SHP77 (cell line): ENCODE results near the gene SAMD7.

Source experiments
- DNase-seq, 2 experiments: peaks; one replicate each; lab custom pipeline; 2025; lab: John Stamatoyannopoulos, UW

Gene SAMD7

DNA sequence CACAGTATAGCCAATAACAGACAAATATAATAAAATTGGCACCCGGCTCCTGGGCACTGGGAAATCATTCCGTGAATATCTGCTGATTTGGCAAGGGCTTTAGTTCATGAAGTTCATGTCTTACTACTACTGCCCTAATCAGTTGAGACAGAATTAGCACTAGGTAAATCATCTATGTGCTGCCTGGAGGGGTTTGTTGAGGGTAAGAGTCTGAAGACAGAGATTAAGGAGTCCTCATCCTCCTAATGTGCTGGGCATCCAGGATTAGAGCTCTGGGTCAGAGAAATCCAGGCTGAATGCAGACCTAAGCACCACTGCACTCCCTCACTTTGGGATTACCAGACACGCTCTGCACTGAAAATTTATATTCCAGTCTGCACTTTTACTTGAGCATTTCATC is 2.0 kb downstream of the SAMD7 start:
- DNase-seq = no peak

DNA sequence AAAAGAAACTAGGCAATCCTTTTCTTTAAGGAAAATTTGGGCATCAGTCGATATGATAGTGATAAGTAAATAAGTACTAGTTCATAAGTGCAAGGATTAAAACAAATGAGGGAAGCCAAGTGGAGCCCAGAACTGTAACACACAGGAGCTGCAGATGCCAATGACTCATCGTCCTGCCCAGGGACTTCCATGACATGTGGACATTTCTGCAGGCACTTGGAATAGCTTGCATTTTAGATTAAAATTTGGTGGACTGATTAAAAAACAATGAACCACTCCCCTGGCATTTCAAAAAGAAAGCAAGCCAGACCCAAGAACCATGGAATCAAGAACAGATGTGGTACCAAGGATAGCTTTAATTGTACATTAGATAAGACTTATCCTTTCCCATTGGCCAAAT is 2.9 kb downstream of the SAMD7 start:
- no peak for DNase-seq

DNA sequence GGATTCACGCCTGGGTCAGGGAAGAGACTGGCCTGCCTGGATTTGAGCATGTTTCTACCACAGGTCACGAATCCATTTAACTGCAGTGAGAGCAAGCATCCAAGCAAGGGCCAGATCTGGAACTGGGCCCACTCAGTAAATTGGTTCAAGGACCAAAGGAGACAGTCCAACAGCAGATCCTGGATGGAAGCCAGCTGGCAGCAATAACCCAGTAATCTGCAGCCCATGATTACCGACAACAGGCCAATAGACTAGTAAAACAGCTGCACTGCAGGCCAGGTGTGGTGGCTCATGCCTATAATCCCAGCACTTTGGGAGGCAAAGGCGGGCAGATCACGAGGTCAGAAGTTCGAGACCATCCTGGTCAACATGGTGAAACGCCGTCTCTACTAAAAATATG is 11.8 kb downstream of the SAMD7 start:
- peak; percentile 74 to 78 for DNase-seq

DNA sequence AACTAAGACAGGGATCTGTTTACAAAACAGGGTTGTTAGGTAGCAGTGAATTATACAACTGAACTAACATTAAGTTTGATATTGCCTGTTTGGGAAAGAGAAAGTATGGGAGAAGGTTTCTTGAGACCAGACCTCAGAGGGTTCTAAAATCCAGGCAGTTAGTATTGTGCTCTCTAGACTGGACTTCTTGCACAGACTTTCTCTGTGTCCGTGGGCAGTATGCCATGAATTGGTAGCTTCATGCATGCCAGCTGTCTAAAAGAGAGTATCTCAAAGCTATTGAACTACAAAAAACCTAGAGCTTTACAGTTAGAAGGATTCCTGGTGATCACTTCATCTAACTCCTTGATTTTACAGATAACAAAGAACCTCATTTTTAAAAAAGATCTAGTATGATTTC is 12.5 kb downstream of the SAMD7 start:
- DNase-seq = no peak

DNA sequence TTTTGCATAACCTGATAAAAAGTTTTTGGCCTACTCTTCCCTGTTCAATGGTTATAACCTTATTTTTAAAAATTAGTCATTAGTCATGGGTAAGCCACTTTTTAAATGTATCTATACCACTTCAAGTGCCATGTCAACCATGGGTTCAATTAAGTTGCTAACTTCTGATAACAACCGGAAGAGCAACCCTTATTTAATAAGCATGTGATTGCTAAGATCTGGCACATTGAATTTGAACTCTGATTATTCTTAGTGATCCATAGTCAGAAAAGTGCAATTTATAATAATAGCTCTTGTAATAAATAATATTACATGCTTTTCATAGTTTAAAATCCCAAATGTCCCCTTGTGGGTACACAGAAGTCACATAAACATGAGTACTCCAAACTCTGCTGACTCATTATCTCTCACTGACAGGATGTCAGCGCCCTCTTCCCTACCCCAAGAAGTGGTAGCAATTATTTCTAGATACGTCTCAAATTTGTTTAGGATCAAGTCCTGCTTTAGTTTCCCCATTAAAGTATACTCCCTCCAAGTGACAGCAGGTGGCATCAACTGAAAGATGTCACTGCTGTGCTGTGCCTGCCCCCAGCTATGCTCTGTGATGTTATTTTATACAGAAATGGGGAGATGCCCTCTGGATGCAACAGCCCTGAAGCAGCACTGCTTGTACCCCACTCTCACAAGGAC is 18.6 kb downstream of the SAMD7 start:
- no peak for DNase-seq

DNA sequence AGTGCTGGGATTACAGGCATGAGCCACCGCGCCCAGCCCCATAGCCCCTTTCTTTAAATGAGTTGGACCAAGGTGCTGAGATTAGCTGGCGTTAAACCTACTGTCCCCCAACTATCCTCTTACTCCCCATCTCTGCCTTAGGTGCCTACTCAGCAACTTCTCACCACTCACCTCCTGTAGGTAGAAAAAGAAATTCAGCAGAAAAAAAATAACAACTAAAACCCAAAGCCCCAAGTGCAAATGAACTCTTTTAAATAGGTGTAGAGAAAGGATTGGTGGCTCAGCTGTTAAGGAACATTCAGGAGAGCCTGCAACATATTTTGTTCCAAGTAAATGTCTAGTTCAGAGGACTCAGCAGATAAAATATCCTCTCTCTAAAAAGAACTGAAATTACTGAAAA is 19.5 kb downstream of the SAMD7 start:
- DNase-seq = no peak

DNA sequence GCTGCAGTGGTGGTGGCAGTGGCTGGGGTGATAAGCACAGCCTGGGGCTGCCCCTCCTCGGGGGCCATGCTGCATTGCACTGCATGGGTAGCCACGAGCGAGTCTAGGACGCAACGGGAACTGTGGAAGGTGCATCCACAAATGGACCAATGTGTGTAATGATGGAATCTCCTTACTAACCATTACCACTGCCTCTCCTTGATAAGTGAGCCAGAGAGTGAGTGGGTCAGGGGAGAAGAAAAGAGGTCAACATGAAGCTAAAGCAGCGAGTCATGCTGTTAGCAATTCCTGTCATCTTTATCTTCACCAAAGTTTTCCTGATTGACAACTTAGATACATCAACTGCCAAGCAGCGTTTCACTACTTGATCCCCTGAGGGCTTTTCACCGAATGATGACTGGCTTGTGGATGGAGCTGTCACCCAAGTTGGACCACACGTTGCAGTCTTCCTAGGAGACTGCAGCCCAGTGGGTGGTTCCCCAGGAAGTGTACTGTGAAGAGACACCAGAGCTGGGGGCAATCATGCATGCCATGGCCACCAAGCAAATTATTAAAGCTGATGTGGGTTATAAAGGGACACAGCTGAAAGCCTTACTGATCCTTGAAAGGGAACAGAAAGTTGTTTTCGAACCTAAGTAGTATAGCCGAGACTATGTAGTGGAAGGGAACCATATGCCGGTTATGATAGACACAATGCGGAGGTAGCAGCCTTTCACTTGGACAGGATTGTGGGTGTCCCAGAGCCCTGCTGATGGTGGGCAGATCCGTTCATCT is 20.6 kb downstream of the SAMD7 start:
- no peak for DNase-seq

DNA sequence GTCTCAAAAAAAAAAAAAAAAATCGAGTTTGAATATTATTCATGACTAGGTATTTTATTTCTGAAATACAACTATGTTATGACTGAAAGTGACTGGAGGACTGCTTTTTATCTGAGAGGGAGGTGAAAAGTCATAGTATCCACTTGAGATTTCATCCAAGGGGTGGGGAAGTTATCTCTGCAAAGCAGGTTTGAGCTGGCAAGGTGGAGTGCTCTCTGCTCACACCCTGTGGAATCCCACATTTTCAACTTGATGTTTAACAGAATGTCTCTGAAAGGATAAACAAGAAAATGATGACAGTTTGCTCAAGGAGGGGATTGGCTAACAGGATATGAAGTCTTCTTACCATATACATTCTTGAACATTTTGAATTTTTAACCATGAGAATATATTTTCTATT is 27.9 kb downstream of the SAMD7 start:
- DNase-seq = no peak

DNA sequence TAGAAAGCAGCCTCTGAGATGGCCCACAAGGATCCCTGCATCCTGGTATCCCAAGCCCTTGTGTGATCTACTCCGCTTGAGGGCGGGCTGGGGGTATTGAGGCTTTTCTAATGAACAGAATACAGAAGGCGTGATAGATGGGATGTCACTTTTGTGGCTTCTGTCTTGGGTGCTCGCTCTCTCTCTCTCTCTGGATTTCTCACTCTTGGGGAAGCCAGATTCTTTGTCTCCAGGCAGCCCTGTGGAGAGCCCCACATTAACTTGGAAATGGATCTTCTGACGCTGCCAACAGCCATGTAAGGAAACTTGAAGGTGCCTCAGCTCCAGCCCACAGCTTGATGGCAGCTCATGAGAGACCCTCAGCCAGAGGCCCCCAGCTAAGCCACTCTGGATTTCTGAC is 28.4 kb downstream of the SAMD7 start:
- no peak for DNase-seq

DNA sequence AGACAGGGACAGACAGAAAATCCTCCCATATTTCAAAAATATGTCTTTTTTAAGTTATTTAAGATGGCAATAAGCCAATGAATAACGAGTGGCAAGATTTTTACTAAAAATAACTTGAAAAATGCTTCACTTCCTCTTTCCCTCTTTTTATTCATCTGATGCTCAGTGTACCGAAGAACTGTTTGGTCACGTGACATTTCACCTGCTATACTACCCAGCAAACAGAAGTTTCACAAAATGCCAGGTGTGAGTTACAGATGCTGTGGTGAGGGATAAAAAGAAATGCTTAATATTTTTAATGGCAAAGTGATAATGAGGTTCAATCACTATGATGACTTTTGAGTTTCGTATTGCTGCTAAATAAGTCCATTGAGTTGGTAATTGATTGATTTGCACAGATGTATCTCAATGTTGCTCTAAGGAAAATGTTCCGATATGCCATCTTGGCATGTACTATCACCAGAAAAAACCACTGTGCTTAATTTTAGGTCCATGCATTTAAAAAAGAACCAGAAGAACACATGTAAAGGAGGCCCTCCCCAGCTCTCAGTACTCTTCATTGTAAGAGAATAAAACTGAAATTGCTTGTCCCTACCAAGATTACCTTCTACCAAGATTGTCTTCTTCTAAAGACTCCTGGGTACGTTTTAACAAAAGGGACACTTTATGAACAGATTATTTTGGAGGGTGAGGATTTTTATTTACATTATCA is 29.3 kb downstream of the SAMD7 start:
- no peak for DNase-seq

DNA sequence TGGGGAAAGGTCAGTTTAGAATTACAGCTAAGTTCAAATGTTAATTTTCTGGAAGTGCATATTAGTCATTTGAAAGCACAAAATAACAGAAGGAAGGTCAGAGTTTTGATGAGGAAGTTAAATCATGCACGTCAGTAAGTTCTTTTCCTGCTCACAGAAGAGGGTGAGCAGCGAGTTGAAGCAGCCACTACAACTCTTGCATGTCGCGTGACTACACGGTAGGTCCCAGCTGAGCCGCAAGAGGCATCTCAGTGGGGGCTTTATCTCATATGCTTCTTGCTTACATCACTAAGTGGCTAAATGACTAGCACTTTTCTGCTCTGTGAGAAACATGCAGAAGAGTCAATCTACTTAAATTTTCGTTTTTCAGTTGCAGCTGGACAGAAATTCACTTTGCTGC is 33.9 kb downstream of the SAMD7 start:
- no peak for DNase-seq

DNA sequence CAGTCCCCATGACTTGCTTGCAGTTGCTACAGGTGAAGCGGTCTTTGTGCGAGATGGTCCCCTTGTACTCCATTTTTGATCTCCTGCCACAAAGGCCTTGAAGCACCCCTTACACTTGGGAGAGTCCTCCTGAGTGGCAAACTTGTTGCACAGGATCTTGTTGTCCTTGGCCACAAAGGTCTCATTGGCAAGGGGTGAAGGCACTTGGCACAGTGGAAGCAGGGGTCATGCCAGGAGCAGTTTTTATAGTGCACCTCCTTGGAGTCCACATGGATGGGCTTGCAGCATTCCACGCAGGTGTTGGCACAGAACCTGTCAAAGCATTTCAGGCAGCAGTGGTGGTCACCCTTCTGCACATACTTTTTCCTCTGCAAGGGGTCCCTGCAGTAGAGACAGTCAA is 35.0 kb downstream of the SAMD7 start:
- DNase-seq = no peak

DNA sequence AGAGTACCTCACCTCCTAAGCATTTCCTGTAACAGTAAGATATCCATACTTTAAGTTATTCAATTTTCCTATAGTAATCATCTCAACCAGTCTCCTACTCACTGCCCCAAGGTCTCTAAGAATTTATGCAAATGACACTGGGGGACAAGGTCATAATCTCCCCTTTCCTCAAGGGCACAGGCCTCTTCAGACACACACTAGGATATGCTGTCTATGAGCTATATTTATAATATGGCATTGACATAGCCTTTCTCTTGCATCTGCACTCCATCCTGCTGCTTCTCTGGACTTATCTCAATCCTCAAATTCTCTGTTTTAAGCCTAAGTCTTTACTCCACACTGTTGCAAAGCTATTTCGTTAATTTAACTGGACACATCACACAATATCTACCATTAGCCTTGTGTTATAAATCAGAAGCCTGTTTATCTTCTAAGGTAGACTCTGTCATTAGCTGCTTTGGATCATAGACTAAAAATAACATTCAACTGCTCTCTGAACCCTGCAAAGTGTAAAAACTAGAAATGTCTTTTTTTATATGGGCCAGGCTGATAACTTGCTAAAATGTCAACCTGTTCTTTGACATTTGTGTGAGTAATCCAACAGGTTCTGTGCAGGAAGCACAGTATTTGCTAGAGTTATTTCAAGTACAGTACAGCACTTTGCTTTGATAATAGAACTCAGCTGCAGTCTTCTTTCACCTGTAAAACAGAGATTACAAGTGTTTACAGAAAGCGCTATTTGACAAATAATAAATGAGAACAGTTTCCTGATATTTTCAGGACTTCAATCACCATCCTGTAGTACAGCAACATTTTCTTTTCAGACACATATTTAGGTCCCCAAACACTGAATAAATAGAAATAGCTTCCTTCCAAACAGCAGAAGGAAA is 37.4 kb downstream of the SAMD7 start:
- DNase-seq = no peak

DNA sequence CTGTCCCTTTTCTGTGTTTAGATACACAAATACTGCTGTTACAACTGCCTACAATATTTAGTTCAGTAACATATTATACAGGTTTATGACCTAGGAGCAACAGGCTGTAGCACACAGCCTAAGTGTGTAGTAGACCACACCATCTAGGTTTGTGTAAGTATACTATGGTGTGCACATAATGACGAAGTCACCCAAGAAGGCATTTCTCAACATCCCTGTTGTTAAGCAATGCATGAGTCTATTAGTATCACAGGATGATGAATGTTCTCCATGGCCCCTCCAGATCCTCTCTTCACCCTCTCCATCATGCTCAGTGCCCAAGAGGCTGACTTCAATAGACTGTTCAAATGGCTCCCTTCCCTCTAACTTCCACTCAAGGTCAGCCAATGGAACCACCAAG is 40.7 kb downstream of the SAMD7 start:
- no peak for DNase-seq

DNA sequence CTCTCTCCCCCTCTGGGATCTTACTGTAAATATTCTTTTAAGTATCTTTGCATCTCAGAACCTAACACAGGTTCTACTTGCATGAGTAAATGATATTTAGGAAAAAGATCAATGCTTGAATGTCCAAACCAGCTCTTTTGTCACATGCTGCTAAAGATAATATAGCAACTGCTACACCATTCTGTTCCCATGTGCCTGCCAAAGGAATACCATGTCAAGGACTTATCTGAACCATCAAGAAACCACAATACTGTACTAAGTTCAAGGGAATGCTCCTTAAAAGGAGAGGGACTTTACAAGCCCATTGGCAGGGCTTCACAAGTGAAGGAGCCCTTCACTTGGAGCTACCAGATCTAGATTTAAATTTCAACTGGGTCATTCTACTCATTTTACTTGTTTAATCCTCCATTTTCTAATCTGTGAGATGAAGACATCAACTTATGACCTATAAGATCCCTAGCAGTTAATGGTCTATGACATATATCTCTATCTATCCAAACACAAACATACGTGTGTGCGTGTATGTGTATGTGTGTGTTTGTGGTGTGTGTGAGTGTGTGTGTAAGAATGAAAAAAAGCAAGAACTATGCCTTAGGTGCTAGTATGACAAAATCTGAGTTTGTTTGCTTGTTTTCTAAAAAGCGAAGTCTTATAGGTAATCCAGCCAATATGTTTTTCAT is 42.2 kb downstream of the SAMD7 start:
- no peak for DNase-seq

DNA sequence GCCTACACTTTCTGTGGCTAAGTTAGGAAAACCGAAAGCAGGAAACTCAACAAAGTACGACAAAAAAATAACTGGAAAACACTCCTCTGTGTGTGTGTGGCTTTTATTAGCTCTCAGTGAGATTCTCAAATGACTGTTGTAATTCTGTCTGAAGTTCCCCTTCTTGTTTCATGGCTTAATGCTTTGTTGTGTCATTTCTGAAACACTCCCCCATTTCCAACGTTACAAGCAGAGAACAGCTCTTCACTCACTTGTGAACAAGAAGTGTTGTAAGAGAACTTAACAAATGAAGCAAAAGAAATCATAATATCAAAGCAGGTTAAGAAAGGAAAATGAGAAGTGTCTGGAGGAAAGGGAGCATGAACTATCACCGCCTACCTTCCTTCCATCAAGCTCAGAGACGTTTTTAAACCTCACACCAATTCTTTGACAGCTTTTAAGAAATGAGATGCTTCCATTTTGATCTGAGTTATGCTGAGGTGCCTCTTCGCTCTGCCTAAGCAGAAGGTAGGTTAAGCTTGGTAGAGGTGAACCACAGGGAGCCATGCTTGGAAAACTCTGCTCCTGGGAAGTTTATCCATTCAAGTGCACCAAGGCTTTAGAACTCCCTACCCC is 42.9 kb downstream of the SAMD7 start:
- DNase-seq = no peak

DNA sequence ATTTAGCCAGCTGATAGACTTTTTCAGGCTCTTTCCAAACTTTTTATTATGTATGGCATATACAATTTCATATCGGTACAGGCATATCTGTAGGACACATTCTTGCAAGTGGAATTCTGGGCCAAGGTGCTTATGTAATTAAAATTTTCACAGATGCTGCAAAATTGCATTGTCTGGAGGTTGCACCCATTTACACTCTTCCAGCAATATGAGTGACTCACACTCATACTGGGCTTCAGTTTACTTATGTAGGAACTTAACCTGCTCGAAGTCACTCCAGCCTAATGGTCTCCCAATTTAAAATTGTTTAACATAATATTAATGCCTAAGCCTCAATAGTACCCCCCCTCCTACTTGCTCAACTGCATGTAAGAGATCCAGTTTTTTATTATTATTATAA is 44.0 kb downstream of the SAMD7 start:
- DNase-seq = no peak

DNA sequence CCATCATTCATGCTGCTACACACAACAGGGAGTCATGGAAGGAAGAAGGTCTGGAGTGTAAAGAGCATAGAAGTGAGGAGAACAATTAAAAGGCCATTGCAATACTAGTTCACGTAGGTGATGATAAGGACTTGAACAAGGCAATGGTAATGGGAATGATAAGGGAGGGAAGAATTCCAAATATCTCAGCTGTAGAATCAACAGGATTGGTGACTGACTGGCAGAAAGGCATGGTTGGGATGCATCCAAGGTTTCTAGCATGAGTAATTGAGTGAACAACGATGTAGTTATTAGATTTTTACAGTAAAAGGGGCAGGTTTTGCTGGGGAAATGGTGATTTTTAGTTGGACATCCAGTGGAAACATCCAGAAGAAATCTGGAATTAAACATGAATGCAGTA is 52.8 kb downstream of the SAMD7 start:
- DNase-seq = no peak

DNA sequence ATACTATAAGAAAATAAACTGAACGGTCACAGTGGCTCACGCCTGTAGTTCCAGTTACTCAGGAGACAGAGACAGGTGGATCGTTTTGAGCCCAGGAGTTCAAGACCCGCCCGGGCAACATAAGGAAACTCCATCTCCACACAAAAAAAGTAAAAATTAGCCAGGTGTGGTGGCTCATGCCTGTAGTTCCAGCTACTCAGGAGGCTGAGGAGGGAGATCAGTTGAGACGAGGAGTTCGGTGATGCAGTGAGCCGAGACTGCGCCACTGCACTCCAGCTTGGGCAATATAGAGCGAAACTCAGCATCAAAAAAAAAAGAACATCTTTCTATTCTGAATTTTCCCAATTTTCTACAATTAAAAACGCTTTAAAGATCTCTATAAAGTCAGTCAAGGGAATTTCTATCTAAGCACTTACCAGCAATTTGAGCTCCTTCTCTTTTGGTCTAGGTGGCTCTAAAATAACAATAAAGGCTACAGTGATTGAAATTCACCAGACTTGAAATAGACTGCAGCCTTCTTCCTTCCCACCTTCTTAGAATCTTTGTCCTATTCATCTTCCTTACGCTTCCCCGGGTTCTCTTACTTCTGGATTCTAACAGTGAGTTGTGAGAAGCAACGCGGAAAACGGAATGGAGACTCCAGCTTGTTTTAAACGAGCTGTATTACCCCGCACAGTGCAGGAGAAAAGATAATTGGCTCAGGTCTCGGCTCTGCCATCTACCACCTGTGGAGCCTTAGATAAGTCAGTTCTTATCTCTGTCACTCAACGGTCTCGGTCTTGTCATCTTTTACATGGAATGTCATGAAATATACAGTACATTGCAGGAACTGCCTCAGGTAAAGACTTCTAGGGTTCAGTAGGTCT is 54.4 kb downstream of the SAMD7 start:
- DNase-seq = peak in 1 of 2 experiments; percentile 9

DNA sequence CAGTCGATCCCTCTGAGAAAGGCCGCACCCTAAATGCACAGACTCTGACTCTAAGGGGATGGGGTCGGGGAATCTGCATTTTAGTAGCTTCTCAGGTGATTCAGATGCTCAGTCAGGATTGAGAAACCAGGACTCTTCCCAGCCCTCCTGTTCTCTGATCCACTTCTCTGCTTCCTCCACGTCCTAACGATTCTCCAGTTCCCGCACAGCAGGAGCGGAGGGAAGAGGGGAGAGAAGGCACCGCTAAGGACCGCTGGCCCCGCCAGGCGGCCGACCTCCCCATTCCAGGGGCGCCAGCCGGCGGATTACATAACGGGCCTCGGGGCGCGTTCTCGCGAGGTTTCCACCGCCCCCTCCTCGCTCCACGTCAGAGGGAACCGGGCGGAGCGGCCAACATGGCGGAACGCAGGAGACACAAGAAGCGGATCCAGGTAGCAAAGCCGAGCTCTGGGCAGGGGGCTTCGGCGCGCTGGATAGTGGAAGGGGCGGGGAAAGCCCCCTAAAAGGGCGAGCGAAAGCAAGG is 55.1 kb downstream of the SAMD7 start, which contains the start of gene SEC62:
TSS of gene SEC62 (plus strand) at position 380 of the 523 bp plus-strand sequence. CDS start at position 396, 16 bp downstream.
- DNase-seq = peak; percentile 74 to 92
